Measurements from ENCODE around the gene ITIH5.
"Not testable (repeated sequence)": the region's sequence is repeated elsewhere in the genome, so short reads cannot be mapped to it uniquely, and the experiment has no call there.

Gene ITIH5

GRCh38 chr10:7686351-7687171, 19.8 kb upstream of the ITIH5 start:
- no peak overlapping the region for H3K4me3 ChIP-seq (ENCODE audit: low read depth, low read length)
- no peak for TF ChIP-seq CTCF (IDR thresholded peaks at IDR 0.05; ENCODE audit: low read depth, low read length)

GRCh38 chr10:7680078-7680477, 13.3 kb upstream of the ITIH5 start:
- H3K4me3 ChIP-seq (ENCODE audit: low read depth, low read length) = not testable (repeated sequence)

GRCh38 chr10:7679256-7679655, 12.5 kb upstream of the ITIH5 start:
- TF ChIP-seq CTCF (IDR thresholded peaks at IDR 0.05; ENCODE audit: low read depth, low read length) = no peak
- no peak overlapping the region for H3K4me3 ChIP-seq (ENCODE audit: low read depth, low read length)

GRCh38 chr10:7672341-7673134, 5.8 kb upstream of the ITIH5 start:
- TF ChIP-seq CTCF (IDR thresholded peaks at IDR 0.05; ENCODE audit: low read depth, low read length) = no peak
- H3K4me3 ChIP-seq (ENCODE audit: low read depth, low read length) = no peak overlapping the region

GRCh38 chr10:7670157-7670556, 3.4 kb upstream of the ITIH5 start:
- no peak overlapping the region for H3K4me3 ChIP-seq (ENCODE audit: low read depth, low read length)
- TF ChIP-seq CTCF (IDR thresholded peaks at IDR 0.05; ENCODE audit: low read depth, low read length) = no peak

GRCh38 chr10:7667262-7668141, 736 bp upstream of the ITIH5 start:
- no peak overlapping the region for H3K4me3 ChIP-seq (ENCODE audit: low read depth, low read length)
- TF ChIP-seq CTCF (IDR thresholded peaks at IDR 0.05; ENCODE audit: low read depth, low read length) = no peak

- no peak for TF ChIP-seq CTCF (IDR thresholded peaks at IDR 0.05; ENCODE audit: low read depth, low read length)
- H3K4me3 ChIP-seq (ENCODE audit: low read depth, low read length) = no peak overlapping the region
Measured at GRCh38 chr10:7665767-7666166, 999 bp downstream of the ITIH5 start.

All from WI38 (cell line).